ENCODE measurements around the gene RASD2. TPM values are rescaled to one million over a fixed set of nuclear protein-coding genes. Genes with fewer than 3 reads are reported as not detected.

Gene RASD2
- 0.22 and 0.52 TPM in 2 replicates for total RNA-seq

GRCh38 chr22:35540595-35541253, at the start of gene RASD2:
RASD2 (plus strand) TSS chr22:35540831; CDS start chr22:35546810, 5,979 bp downstream.

Other genes starting within 250 kb of the RASD2 start
- gene TOM1, start 240.9 kb upstream of the RASD2 start, total RNA-seq = 91.8 and 94.0 TPM in 2 replicates
- 604 and 907 TPM in 2 replicates for gene HMOX1, start 159.7 kb upstream of the RASD2 start, total RNA-seq
- gene MCM5, start 140.7 kb upstream of the RASD2 start, total RNA-seq = 15.4 and 17.8 TPM in 2 replicates
- not detected in 2 replicates for gene MB, start 76.5 kb downstream of the RASD2 start, total RNA-seq
- gene APOL6, start 107.6 kb downstream of the RASD2 start, total RNA-seq = 55.9 and 75.7 TPM in 2 replicates
- gene APOL5, start 177.0 kb downstream of the RASD2 start, total RNA-seq = not detected in 2 replicates